ENCODE measurements around the gene PER1. TPM values are rescaled to one million over a fixed set of nuclear protein-coding genes. Genes with fewer than 3 reads are reported as not detected.
"Not testable (repeated sequence)": the region's sequence is repeated elsewhere in the genome, so short reads cannot be mapped to it uniquely, and the experiment has no call there.

PER1 gene
- total RNA-seq, 4 donors from 2014 or later, result 67.1 to 188 (median 136) TPM

DNA sequence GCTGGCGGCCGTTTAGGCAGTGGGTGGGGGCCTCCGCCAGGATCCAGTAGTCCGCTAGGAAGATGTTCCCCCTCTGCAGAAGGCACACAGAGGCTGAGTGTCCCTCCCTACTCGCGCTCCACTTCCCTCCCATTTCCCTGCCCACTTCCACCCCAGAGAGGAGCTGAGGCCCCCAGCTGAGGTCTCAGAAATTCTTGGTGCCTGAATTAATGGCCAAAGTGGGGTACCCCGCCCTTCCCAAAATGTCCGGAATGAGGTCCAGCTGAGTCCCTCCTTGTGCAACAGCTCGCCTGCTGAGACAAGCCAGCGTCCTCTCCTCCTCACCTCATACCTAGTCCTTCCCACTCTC lies 41.8 kb downstream of the PER1 start:
- 34 to 83% methylated on average over 2 to 6 of the region's 10 CpGs for WGBS, 2 donors (ENCODE audit: low coverage in 1 of 2)

DNA sequence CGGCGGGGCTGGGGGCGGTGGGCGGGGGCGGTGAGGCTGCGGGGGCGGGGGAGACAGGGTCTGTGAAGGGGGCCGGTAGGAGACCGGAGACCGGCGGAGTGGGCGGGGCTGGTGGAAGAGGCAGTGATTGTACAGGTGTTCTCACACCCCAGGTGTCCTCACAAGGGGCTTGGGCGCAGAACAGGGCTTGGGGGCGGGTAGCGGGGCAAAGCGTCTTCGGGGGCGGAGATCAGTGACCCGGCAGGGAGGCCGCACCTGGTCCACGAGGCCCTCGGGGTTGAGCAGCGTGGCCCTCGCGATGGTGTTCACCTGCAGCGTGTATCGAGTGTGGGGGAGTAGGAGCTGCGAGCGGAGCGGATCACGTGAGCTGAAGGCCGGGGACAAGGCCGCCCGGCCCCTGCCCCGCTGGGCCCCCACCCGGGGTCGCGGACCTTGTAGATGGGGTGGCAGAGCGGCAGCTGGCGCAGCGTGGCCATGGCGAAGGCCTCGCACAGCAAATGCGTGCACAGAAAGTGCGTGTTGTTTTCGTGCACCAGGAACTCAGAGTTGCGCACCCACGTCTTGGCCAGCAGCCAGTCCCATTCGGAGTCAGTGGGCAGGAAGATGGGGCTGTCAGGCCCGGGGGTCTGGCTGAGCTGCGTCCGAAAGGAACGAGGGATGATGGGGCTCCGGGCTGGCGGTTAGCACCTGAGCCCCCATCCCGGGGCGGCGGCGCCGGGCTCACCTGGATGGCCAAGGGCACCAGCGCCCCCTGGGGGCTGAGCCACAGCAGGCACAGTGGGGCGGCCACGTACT lies 42.3 kb downstream of the PER1 start:
- Histone ChIP-seq H3K4me1 (peaks cover 0 to 10% (median 7%) of the 10 kb centered on the region in 3 donors), H3K36me3 (no peaks in the 10 kb centered on the region), H3K27me3 (peaks cover 69% of the 10 kb centered on the region), H3K9me3 (no peaks in the 10 kb centered on the region), H3K27ac (no peak overlapping the region), H3K4me3 (peak overlapping the region in 1 of 2 donors; percentile 16)
- WGBS, 2 donors (ENCODE audit: low coverage in 1 of 2), result 11 to 15% methylated on average over 8 to 17 of the region's 63 CpGs
- peak; percentile 54 for ATAC-seq
- TF ChIP-seq, protein P1, sequence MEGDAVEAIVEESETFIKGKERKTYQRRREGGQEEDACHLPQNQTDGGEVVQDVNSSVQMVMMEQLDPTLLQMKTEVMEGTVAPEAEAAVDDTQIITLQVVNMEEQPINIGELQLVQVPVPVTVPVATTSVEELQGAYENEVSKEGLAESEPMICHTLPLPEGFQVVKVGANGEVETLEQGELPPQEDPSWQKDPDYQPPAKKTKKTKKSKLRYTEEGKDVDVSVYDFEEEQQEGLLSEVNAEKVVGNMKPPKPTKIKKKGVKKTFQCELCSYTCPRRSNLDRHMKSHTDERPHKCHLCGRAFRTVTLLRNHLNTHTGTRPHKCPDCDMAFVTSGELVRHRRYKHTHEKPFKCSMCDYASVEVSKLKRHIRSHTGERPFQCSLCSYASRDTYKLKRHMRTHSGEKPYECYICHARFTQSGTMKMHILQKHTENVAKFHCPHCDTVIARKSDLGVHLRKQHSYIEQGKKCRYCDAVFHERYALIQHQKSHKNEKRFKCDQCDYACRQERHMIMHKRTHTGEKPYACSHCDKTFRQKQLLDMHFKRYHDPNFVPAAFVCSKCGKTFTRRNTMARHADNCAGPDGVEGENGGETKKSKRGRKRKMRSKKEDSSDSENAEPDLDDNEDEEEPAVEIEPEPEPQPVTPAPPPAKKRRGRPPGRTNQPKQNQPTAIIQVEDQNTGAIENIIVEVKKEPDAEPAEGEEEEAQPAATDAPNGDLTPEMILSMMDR (IDR thresholded peaks at IDR 0.05), result peak in 3 of 4 experiments; percentile 43 to 85 (median 69)
- no peak for TF ChIP-seq POLR2AphosphoS5 (IDR thresholded peaks at IDR 0.05)

More for the DNA sequence above, 41.8 kb downstream of the PER1 start:
- ATAC-seq, result no peak
- Histone ChIP-seq H3K4me3 (no peak overlapping the region), H3K36me3 (no peaks in the 10 kb centered on the region), H3K27me3 (peaks cover 75% of the 10 kb centered on the region), H3K4me1 (peaks cover 0 to 10% (median 7%) of the 10 kb centered on the region in 3 donors), H3K27ac (no peak overlapping the region), H3K9me3 (no peaks in the 10 kb centered on the region)
- TF ChIP-seq, protein P1 (IDR thresholded peaks at IDR 0.05), result no peak
- TF ChIP-seq POLR2A (IDR thresholded peaks at IDR 0.05), result no peak
- TF ChIP-seq EP300 (IDR thresholded peaks at IDR 0.05), result no peak
- TF ChIP-seq POLR2AphosphoS5 (IDR thresholded peaks at IDR 0.05), result no peak

DNA sequence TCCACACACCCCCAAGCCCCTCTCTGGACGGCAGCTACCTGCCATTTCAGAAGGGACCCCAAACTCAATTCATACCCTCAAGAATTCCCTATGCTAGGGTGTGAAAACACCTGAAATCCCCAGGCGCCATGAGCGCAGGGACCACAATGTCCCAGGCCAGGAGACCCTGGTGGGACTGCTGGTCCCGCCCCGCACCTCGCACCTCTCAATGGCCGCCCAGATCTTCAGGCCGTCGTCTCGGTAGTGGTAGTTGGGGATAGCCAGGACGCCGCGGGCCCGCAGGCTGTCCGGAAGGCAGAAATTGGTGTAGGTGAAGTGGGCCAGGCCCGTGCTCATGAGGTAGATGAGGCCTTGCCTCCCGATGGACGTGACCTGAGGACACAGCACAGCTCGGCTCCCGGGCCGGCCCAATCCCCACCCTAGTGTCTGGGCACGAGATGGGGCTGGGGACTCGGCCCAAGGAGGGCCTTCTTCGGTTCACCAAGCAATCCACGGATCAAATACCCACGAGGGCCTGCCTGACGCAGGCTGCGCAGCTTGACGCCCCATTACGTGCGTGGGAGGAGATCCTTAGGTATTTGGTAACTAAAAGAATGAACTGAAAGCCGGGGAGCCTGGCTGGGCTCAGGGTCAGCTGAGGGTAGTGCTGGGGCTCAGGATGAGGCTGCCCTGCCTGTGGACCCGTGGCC lies 43.1 kb downstream of the PER1 start:
- Histone ChIP-seq H3K4me3 (no peak overlapping the region), H3K9me3 (no peaks in the 10 kb centered on the region), H3K4me1 (peaks cover 0 to 10% (median 7%) of the 10 kb centered on the region in 3 donors), H3K36me3 (no peaks in the 10 kb centered on the region), H3K27ac (no peak overlapping the region), H3K27me3 (peaks cover 62% of the 10 kb centered on the region)
- no peak for TF ChIP-seq POLR2A (IDR thresholded peaks at IDR 0.05)
- TF ChIP-seq EP300 (IDR thresholded peaks at IDR 0.05), result no peak
- TF ChIP-seq POLR2AphosphoS5 (IDR thresholded peaks at IDR 0.05), result no peak
- TF ChIP-seq, protein P1 (IDR thresholded peaks at IDR 0.05), result no peak
- no peak for ATAC-seq
- 80 to 93% methylated on average over 1 to 6 of the region's 33 CpGs for WGBS, 2 donors (ENCODE audit: low coverage in 1 of 2)

DNA sequence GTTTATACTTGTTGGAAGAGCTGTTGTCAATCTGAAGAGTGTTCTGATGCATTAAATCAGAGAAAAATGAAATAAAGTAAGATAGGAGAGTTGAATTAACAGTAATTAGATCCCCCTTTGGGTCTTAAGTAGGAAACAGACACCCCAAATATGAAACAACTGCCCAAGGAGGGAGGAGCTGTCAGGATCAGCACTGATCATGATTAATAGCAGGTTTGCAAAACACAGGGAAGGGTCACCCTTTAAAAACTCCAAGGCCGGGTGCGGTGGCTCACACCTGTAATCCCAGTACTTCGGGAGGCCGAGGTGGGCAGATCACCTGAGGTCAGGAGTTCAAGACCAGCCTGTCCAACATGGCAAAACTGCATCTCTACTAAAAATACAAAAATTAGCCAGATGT lies 45.2 kb downstream of the PER1 start:
- not testable (repeated sequence) for H3K9me3 ChIP-seq, H3K36me3 ChIP-seq, H3K27ac ChIP-seq, ATAC-seq, H3K4me3 ChIP-seq
- peaks cover 0 to 10% (median 7%) of the 10 kb centered on the region in 3 donors for H3K4me1 ChIP-seq
- 68% methylated on average over 2 of the region's 4 CpGs; no CpG with 5 or more reads in 1 of the 2 donors for WGBS, 2 donors (ENCODE audit: low coverage in 1 of 2)
- peaks cover 41% of the 10 kb centered on the region for H3K27me3 ChIP-seq

DNA sequence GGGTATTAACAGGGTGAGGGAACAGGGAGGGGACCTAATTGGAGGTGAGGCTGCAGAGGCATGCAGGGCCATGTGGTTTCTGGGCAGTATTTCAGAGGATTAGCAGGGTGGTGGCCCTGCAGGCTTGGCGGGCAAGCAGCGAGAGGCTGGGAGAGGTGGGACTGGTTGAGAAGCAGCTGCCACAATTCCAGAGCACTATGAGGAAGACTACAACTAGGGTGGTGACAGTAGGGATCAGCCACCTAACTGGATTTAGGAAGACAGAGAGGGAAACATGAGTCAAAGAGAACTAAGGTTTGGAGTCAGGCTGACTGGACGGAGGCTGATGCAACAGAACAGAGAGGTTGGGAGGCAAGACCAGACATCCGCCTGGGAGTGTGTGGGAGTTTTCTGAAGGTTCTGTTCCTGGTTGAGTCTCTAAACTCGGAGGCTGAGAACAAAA lies 46.2 kb downstream of the PER1 start:
- no peak for ATAC-seq
- H3K4me3 ChIP-seq, result no peak overlapping the region
- no peaks in the 10 kb centered on the region for H3K36me3 ChIP-seq
- no peaks in the 10 kb centered on the region for H3K9me3 ChIP-seq
- H3K4me1 ChIP-seq, result peaks cover 0 to 10% (median 7%) of the 10 kb centered on the region in 3 donors
- no peak overlapping the region for H3K27ac ChIP-seq
- peaks cover 31% of the 10 kb centered on the region for H3K27me3 ChIP-seq
- no peak for TF ChIP-seq EP300 (IDR thresholded peaks at IDR 0.05)
- TF ChIP-seq POLR2AphosphoS5 (IDR thresholded peaks at IDR 0.05), result no peak
- TF ChIP-seq POLR2A (IDR thresholded peaks at IDR 0.05), result no peak
- WGBS, 2 donors (ENCODE audit: low coverage in 1 of 2), result 58 to 59% methylated on average over 2 to 5 of the region's 5 CpGs

Data from gastroesophageal sphincter (tissue), 4 donors.